ENCODE data around the gene CSNK1G2.

GRCh38 chr19:1933244-1933643 lies 7.7 kb upstream of the CSNK1G2 start:
- no peak for TF ChIP-seq POLR2A (IDR thresholded peaks at IDR 0.05)
- TF ChIP-seq, protein P1, sequence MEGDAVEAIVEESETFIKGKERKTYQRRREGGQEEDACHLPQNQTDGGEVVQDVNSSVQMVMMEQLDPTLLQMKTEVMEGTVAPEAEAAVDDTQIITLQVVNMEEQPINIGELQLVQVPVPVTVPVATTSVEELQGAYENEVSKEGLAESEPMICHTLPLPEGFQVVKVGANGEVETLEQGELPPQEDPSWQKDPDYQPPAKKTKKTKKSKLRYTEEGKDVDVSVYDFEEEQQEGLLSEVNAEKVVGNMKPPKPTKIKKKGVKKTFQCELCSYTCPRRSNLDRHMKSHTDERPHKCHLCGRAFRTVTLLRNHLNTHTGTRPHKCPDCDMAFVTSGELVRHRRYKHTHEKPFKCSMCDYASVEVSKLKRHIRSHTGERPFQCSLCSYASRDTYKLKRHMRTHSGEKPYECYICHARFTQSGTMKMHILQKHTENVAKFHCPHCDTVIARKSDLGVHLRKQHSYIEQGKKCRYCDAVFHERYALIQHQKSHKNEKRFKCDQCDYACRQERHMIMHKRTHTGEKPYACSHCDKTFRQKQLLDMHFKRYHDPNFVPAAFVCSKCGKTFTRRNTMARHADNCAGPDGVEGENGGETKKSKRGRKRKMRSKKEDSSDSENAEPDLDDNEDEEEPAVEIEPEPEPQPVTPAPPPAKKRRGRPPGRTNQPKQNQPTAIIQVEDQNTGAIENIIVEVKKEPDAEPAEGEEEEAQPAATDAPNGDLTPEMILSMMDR (IDR thresholded peaks at IDR 0.05) = no peak

All from thyroid gland (tissue), 4 donors.